Esophagus muscularis mucosa (tissue), 3 donors: ENCODE data around the gene BEST3.

Experiments used
- EP300 ChIP-seq: sonication (generic); formaldehyde crosslinking; IDR thresholded peaks from one replicate; pipeline ENCODE4 v1.6.1; 2017; ENCODE audit warnings: antibody characterized with exemption
- TF ChIP-seq, protein P1 (sequence below), 3 experiments: fragments of 200-600 bp in 2 of 3; fragments of 450-650 bp in 1 of 3; sonication (generic) in 2 of 3; IDR thresholded peaks; one replicate each; pipeline ENCODE4 v1.5.1; 2017 to 2019; ENCODE audit warnings: antibody characterized with exemption in 3 of 3, mild to moderate bottlenecking in 2 of 3, moderate library complexity in 1 of 3

DNA sequence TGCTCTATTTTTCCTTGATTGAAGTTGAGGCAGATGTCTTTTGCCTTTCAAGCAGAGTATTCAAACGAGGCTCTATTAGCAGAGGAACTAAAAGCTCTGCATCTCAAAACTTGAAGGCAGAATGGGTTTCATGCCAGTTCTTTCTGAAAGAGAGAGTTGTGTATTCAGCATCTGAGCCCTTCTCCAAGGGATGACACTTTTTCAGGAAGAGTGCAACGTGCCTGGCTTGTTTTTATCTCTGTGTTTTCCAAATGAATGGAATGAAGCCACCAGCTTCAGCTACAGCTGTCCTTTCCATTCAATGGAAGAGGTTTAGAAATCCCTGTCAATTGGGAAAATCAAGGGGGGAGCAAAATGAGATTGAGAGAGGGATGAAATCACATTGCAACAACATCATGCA is 14.6 kb downstream of the BEST3 start:
- TF ChIP-seq, protein P1, sequence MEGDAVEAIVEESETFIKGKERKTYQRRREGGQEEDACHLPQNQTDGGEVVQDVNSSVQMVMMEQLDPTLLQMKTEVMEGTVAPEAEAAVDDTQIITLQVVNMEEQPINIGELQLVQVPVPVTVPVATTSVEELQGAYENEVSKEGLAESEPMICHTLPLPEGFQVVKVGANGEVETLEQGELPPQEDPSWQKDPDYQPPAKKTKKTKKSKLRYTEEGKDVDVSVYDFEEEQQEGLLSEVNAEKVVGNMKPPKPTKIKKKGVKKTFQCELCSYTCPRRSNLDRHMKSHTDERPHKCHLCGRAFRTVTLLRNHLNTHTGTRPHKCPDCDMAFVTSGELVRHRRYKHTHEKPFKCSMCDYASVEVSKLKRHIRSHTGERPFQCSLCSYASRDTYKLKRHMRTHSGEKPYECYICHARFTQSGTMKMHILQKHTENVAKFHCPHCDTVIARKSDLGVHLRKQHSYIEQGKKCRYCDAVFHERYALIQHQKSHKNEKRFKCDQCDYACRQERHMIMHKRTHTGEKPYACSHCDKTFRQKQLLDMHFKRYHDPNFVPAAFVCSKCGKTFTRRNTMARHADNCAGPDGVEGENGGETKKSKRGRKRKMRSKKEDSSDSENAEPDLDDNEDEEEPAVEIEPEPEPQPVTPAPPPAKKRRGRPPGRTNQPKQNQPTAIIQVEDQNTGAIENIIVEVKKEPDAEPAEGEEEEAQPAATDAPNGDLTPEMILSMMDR (IDR thresholded peaks at IDR 0.05): no peak
- no peak for TF ChIP-seq EP300
